Left cardiac atrium (tissue), 4 donors: Measurements from ENCODE around the gene TRMO. TPM values are rescaled to one million over a fixed set of nuclear protein-coding genes. Genes with fewer than 3 reads are reported as not detected.

Experiments
- ATAC-seq, 2 donors: fragments of 200-7000 bp; cut with Tn5 transposase; one replicate each; pipeline ENCODE4 v1.9.1; 2020; ENCODE audit warnings: mild to moderate bottlenecking in 2 of 2, moderate library complexity in 2 of 2
- DNase-seq: peaks from one replicate; pipeline ENCODE4 v3.0.0-alpha.2; 2020
- intact Hi-C, 2 donors: fragments of 100-400 bp; cut with DNase I; formaldehyde crosslinking; loops; one replicate each; pipeline versions ENCODE4 v1.14.1 to v1.15.1; 2022 to 2023
- total RNA-seq, 2 donors: library from RNA; stranded (reverse); fragmentation: NEBNext Ultra II Directional; extraction: Animal tissue kit (Norgen Biotek cat#: 25700); gene quantifications; one replicate each; pipeline ENCODE4 v1.2.1, GENCODE V29; 2021
- donor health status: DM: no; HTN: yes; CAD: no.
- donor health status: DM: no; HTN: yes; CAD: no; lungs with severe emphysema.
- donor health status: DM: yes; HTN: yes; CAD: no.
- donor health status: Dilated cardiomyopathy.

TRMO gene
- total RNA-seq, 2 donors from 2014 or later, result 7.0 to 8.2 TPM

- no peak for ATAC-seq
- intact Hi-C loops, result no loop called here
- no peak for DNase-seq
Observed at GRCh38 chr9:97908705-97909104, 13.6 kb downstream of the TRMO start.

GRCh38 chr9:97907632-97908031 lies 14.7 kb downstream of the TRMO start:
- ATAC-seq (no peak), DNase-seq (no peak)
- intact Hi-C loops, result no loop called here

- ATAC-seq (no peak), DNase-seq (no peak)
- intact Hi-C loops, result no loop called here
Observed at GRCh38 chr9:97907046-97907445, 15.3 kb downstream of the TRMO start.

- peak; percentile 84 to 91 for ATAC-seq
- intact Hi-C loops, result no loop called here
- DNase-seq, result peak; percentile 45
Observed at GRCh38 chr9:97906236-97906831, 16.0 kb downstream of the TRMO start.

- ATAC-seq (no peak), DNase-seq (no peak)
- intact Hi-C loops, result no loop called here
Observed at GRCh38 chr9:97905228-97905627, 17.1 kb downstream of the TRMO start.

GRCh38 chr9:97904725-97905124 lies 17.6 kb downstream of the TRMO start:
- intact Hi-C loops, result no loop called here
- DNase-seq, result no peak
- no peak for ATAC-seq

GRCh38 chr9:97903177-97903576 lies 19.1 kb downstream of the TRMO start:
- ATAC-seq (no peak), DNase-seq (no peak)
- intact Hi-C loops, result no loop called here

- DNase-seq (peak; percentile 31), ATAC-seq (peak; percentile 47 to 49)
- intact Hi-C loops, result loop anchor here (1.0 to 2.0 kb wide), 2 partner anchors 190 to 191 kb away; no protein-coding TSS in a partner anchor
Observed at GRCh38 chr9:97900738-97901565, 21.3 kb downstream of the TRMO start.

GRCh38 chr9:97900103-97900737 lies 22.1 kb downstream of the TRMO start:
- ATAC-seq, result peak in 1 of 2 donors; percentile 33
- DNase-seq, result no peak
- intact Hi-C loops, result loop anchor here in 1 of 2 donors (2.0 kb wide), 1 partner anchor 189 kb away; no protein-coding TSS in a partner anchor

GRCh38 chr9:97895695-97896332 lies 26.5 kb downstream of the TRMO start:
- intact Hi-C loops, result no loop called here
- no peak for ATAC-seq

GRCh38 chr9:97895211-97895610 lies 27.1 kb downstream of the TRMO start:
- ATAC-seq, result no peak
- intact Hi-C loops, result no loop called here
- DNase-seq, result no peak

More at GRCh38 chr9:97895695-97896332, 26.5 kb downstream of the TRMO start:
- no peak for DNase-seq

- intact Hi-C loops, result no loop called here
- DNase-seq (no peak), ATAC-seq (no peak)
Observed at GRCh38 chr9:97892421-97892820, 29.9 kb downstream of the TRMO start.

GRCh38 chr9:97891736-97892135 lies 30.6 kb downstream of the TRMO start:
- no peak for ATAC-seq
- DNase-seq, result no peak
- intact Hi-C loops, result no loop called here

- DNase-seq, result peak; percentile 36
Observed at GRCh38 chr9:97889941-97890887, 32.1 kb downstream of the TRMO start.

GRCh38 chr9:97880336-97880735 lies 42.0 kb downstream of the TRMO start:
- DNase-seq, result no peak
- ATAC-seq, result no peak
- intact Hi-C loops, result no loop called here

More at GRCh38 chr9:97889941-97890887, 32.1 kb downstream of the TRMO start:
- ATAC-seq, result no peak
- intact Hi-C loops, result no loop called here

- ATAC-seq, result no peak
- intact Hi-C loops, result no loop called here
Observed at GRCh38 chr9:97876061-97876460, 46.2 kb downstream of the TRMO start.

GRCh38 chr9:97875111-97875510 lies 47.2 kb downstream of the TRMO start:
- ATAC-seq, result no peak
- intact Hi-C loops, result no loop called here

More at GRCh38 chr9:97876061-97876460, 46.2 kb downstream of the TRMO start:
- no peak for DNase-seq

GRCh38 chr9:97874624-97875023 lies 47.7 kb downstream of the TRMO start:
- intact Hi-C loops, result no loop called here

More at GRCh38 chr9:97875111-97875510, 47.2 kb downstream of the TRMO start:
- DNase-seq, result no peak

More at GRCh38 chr9:97874624-97875023, 47.7 kb downstream of the TRMO start:
- ATAC-seq, result no peak
- no peak for DNase-seq
